ENCODE measurements around the gene VGLL3.

- TF ChIP-seq CTCF (IDR thresholded peaks at IDR 0.05; ENCODE audit: low read depth, low read length, poor library complexity, severe bottlenecking) = no peak
- no peak for TF ChIP-seq EZH2phosphoT487 (IDR thresholded peaks at IDR 0.05; ENCODE audit: borderline replicate concordance, low read length)
Observed at GRCh38 chr3:86923071-86923491, 67.9 kb downstream of the VGLL3 start.
